ENCODE data around the gene MACO1.
"Not testable (repeated sequence)": the region's sequence is repeated elsewhere in the genome, so short reads cannot be mapped to it uniquely, and the experiment has no call there.

The MACO1 gene

DNA sequence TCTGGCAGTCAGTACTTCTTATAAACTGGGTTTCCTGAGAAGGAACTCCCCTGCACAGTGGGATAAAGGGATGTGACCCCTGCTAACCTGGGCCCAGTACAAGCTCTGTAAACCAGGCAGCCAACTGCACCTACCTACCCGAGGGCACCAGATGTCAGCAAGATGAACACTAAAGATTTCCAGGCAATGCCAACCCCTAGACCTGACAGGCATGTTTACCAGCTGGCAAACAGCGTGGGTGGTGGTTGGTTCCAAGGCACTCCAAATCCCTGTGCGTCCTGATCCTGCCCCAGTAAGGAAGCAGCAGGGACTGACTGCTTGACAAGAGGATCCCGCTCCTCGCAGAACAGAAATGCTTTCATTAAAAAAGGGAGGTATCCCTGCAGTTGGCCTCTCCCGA is 7.5 kb upstream of the MACO1 start:
- DNase-seq (ENCODE audit: low read depth): not testable (repeated sequence)

DNA sequence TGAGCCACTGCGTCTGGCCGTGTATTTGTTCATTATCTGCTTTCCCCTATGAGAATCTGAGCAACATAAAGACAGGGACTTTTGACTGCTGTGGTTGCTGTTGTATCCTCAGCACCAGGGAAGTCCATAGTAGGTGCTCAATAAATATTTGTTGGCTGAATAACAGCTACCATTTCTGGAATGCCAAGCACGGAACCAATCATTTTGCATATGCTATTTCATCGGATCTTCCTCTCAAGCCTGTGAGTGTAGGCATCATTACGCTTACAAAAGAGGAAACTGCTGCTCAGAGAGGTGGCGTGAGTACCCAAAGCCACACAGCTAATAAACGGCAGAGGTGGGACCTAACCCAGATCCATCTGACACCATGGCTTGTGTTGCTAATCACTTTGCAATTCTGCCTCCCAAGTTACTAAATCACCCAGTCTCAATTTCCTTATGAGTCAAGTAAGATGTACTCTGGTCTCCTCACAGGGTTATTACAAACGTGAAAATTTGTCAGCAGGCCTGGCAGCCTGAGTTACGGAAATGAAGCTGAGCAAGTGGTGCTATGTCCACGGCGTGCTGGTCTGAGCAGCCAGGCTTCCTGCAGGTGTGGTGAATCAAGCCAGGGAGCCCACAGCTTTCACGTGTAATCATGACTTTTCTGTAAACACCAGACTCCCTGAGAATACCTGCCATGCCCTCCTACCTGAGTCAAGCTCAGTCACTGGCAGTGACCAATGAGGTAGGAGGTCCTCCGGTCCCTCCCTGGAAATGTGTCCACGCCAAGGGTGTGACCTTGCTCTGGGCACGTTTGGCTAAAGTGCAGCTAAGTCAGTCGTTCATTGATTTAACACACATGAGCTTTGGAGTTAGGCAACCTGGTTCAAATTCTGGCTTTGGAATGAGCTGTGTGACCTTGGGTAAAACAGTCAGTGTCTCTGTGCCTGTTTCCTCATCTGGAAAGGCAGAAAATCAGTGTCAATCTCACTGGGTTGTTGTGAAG is 5.3 kb upstream of the MACO1 start:
- DNase-seq (ENCODE audit: low read depth): no peak

DNA sequence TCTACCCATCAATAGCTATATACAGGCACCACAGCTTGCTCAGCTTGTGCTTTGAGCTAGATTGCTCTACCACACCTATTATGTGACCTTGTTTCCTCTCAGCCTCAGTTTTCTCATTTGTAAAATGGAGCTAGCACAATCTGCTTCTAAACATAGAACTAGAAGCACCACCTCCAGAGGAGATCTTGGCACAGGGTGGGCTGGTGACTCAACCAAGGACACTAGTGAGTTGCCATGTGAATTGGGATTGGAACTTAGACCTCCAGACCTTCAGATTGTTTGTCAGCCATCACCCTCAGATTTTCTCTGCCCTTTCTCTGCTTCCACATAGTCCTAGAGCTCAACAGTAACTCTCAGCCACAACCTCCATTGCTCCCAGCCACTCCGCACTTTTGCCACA is 3.0 kb upstream of the MACO1 start:
- DNase-seq (ENCODE audit: low read depth): no peak

DNA sequence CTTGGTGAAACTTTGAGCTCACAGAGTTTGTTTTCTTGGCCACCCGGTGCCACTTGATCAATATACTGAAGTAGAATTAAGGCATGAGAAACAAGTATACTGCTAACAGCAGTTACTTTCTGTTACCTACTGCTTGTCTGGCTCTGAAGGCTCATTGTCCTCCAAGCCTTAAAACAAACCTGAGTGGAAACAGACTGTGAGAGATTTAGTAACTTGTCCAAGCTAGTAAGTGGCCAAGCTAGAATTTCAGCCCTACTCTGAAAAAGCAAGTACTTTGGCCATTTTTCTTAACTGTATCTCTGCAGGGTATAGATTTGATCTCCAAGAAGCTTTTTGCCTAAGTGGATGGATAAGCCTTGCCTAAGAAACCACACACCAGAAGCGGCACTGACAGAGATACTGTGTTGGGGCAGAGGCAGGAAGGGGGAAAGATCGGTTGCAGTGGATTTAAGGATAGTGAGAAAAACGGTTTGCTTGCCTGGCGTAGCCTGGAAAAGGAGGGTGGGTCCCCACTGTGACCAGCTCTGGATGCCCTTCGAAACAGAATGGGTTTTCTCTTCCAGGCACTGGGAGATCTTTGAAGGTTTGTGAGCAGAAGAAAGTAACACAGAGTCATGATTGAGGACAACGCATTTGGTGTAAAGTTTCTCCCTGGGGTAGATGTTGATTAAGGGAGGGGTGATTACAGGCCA is 2.1 kb upstream of the MACO1 start:
- no peak for DNase-seq (ENCODE audit: low read depth)

DNA sequence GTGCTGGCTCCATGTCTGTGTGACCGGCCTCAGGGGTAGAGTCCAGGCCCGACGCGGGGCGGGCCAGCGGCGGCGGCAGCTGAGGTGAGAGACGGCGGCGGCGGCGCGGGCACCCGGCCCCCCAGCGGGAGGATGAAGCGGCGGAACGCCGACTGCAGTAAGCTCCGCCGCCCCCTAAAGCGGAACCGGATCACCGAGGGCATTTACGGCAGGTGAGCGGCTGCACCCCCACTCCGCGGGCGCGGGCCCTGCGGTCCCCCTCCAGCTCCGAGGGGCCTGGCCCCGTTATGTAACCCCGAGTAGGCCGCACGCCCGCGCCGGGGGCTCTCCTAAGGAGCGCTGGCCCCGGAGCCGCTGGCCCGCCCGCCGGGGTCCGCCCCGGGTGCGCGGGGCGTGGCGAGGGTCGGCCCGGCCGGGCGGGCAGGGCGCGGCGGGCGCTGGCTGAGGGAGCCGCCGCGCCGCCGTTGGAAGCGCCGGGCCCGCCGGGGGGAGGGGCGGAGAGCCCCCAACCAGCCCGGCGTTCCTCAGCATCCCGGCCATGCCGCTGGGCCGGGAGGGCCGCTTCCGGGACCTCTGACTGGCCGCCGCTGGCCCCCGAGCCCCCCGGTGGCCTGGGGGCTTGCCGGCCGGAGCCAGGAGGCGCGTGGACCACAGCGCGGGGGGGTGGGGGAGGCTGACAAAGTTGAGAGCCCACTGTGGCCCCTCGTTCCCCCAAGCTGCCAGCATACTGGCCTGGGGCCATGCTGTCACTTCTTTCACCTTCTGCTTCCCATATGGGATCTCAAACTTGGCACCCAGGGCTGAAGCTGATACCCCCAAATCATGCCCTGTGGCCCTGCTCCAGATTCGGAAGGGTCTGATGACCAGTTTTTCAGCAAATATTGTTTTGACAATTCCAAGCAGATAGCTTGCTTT is 527 bp downstream of the MACO1 start:
- no peak for DNase-seq (ENCODE audit: low read depth)

DNA sequence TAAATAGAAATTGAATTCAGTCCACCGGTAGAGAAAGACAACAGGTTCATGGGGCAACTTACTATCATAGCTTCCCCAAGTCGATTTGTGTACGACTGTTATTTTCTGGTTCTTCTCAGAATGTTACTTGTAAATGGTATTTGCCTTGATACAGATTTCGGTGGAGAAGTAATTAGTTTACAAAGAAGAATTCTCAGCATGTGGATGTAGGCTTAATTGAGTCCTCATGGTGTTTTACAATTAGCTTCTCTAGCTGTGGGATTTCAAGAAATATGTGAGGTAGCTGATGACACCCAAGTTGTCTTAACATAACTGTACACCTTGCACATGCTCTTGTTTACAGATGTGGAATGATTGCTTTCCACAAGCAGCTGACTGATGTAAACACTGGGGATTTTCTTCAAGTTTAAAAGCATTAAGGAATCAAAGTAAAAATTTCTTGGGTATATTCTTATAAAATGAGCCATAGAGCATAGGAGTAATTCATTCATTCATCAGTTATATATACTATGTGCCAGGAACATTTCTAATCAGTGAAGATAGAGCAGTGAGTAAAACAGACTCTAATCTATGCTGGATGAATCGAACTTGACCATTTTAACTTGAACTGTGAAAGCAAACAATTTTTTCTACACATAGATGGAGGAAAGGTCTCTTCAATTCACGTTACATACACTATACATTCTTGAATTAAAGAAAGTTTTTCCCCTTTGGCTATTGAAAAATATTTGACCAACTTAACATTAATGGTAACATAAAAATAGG is 1.4 kb downstream of the MACO1 start:
- no peak for DNase-seq (ENCODE audit: low read depth)

DNA sequence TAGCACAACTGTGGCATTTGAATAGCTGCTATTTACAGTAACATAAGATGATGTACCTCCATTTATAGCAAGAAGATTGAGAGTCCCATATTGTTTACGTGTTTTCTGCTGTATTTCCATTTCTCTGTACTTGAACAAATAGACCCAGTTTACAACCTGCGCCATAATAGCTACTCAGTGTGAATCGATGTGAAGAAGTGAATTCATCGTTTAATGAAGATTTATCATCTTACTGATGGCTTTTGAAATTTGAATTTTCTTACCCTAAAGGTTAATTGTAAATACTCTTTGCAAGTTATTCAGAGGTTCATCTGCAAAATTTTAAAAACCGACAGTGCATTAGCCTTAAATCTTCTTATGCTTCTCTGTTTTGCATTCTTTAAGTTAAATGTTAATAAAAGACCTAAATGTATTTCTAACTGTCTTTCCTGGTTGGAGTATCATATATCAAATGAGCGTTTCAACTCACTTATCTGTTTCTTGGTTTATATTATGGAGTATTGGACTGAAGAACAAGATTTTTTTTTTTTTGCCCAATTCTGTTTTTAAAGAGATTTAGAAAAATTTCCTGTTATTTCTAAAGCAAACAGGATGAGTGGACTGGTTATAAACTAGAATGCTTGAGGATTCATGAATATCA is 2.2 kb downstream of the MACO1 start:
- DNase-seq (ENCODE audit: low read depth): no peak

DNA sequence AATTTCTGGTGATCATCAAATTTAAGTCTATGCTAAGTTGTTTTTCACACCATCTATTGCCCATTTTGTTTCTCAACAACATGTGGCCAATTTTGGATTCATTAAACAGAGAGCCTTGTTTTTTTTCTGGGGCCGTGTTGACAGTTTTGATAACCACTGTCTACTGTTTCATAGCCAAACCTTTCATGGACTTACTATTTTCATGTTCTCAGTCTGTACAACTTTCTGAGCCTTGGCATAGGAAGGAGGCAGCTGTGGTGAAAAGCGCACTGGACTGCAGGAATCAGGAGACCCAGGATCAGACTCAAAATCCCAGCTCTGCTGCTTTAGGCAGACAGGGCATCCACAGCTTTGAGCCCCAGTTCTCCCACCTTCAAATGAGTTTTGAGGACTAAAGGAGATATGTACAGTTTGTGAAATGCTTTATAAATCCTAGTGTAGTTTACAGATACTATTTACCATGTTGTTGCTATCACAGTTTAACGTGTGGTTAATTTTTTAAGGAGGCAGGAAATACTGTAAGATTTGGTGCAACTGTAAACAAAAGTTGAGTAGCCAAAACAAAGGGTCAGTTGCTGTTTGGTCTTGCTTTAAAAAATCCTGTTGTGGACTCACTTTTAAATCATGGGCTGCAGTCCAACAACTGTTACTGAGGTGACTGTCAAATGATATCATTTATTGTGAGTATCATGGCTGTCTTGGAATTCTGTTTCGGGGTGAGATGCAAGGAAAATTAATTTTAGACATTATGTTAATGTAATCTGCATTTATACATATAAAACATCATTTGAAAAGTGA is 2.9 kb downstream of the MACO1 start:
- no peak for DNase-seq (ENCODE audit: low read depth)

DNA sequence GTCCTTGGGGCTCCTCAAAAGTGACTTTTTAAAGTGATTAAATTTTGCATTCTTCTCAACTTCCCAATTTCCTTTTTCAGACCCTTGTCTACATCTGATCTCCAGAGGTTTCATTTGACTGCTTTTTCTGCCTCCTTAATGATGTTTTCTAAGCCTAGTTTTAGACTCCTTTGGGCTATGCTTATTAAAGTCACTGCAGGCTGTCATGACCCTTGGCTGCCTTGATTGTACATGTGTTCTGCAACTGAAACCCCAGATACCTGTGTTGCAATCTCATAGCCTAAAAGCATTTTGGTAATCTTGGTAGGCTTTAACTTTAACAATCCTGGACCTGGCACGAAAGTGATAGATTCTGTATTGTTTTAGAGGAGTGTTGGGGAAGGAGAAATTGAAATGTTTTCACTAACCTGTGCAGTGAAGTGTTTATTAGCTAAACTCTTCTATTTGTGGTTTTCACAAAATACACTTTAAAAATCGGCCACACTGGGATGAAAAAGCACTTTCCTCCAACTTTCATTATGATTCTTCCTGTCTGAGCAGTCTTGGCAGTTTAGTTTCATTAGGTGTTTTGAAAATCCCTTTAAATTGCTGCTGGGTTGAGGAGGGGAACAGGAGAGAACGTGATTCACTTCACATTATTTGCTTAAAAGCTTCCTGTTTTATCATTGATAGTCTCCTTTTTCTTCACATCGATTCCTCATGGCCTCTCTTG is 4.9 kb downstream of the MACO1 start:
- no peak for DNase-seq (ENCODE audit: low read depth)

DNA sequence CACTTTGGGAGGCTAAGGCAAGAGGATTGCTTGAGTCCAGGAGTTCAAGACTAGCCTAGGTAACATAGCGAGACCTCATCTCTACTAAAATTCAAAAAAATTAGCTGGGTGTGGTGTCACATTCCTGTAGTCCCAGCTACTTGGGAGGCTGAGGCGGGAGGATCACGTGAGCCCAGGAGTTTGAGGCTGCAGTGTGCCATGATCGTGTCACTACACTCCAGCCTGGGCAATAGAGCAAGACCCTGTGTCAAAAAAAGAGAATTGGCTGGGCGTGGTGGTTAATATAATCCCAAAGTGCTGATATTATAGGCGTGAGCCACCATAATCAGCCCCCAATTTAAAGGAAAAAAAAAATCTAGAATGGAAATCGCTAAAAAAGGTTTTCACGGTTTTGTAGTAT is 7.0 kb downstream of the MACO1 start:
- DNase-seq (ENCODE audit: low read depth): no peak

DNA sequence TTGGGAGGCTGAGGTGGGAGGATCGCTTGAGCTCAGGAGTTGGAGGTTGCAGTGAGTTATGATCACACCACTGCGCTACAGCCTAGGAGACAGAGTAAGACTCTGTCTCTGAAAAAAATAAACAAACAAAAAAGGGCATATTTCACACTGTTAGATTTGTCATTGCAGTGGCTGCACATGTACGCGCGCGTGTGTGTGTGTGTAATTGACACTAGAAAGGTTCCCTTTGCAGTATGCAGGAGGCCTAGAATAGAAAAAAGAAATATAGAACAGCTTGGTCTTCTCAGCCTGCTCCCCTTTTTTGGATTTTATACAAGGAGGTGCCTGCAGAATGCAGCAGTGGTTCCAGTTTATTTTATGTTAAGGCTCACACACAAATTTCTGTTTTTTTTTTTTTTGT is 8.6 kb downstream of the MACO1 start:
- no peak for DNase-seq (ENCODE audit: low read depth)

DNA sequence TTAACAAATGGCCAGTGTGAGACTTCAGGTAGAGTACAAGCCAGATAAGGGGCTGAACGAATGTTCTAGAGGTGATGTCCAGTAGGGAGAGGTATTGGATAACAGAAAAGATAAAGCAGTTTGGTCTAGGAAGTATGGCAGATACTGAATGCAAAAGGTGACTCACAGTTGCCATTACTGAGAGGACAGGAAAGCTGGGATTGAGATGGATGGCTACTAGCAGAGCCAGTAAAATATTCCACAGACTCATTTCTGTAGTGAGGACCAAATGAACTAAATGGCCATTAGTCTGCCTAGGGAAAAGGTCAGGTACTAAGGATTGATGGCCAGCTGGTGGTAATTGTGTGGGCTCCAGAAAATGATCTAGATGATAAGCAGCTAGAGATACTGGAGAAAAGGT is 11.5 kb downstream of the MACO1 start:
- DNase-seq (ENCODE audit: low read depth): no peak

DNA sequence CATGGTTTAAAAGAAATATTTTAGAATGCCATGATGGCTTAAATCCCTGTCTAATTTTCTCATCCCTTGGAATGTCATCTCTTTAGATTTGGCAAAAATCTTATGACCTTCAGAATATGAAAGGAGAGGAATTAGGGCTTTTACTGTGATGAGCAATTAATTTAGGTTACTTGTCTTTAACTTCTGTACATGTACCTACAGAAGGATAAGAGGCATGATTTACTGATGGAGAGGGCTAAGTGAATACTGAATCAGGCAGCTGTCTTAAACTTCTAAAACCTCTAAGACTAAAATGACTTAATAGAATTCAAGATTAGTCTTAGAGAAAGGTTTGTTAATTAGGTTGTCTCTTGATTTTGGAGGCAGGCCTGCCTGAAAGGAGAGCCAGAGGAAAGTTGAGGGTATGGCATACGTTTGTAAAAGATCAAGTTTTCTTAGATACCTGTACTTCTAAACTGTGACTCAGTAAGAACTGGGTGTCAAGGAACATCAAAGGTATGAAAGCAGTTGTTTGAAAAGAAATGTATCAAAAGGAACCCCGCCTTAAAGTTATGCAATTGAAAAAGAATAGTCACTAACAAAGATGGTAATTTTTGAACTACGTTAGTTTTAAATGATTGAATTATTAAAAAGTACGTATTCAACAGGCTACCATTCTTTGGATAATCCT is 12.5 kb downstream of the MACO1 start:
- no peak for DNase-seq (ENCODE audit: low read depth)

DNA sequence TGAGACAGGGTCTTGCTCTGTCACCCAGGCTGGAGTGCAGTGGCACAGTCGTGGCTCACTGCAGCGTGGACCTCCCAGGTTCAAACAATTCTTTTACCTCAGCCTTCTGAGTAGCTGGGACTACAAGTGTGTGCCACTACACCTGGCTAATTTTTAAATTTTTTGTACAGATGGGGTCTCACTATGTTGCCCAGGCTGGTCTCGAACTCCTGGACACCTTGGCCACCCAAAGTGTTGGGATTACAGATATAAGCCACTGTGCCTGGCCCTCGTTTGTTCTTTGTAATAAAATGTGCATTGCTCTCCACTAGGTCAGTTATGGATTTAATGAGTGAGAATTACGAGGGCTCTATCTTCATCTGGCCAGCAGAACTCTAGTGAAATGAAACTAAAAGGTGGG is 13.9 kb downstream of the MACO1 start:
- DNase-seq (ENCODE audit: low read depth): not testable (repeated sequence)

DNA sequence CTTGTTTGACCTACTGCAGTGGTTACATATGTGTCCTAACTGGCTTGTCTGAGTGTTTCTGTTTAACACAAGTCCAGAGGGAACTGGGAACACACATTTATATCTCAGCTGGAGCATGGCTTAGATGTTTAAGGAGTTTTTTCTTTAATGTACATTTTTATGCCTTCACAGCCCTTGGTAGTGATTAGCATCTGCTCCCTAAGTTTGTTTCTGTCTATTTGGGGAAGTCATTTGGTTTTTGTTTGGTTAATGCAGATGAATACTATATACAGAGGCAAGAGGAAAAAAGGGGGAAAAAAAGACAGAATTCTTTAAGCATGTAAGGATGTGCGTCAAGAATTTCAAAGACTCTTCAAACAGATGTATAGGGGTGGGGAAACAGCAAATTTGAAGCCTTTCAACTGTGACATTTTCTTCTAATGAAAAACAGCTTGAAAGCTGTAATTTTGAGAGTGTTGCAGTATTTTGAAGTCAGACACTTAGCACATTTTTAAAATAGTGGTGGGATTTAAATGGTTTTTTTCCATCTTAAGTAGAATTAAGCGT is 15.4 kb downstream of the MACO1 start:
- no peak for DNase-seq (ENCODE audit: low read depth)

DNA sequence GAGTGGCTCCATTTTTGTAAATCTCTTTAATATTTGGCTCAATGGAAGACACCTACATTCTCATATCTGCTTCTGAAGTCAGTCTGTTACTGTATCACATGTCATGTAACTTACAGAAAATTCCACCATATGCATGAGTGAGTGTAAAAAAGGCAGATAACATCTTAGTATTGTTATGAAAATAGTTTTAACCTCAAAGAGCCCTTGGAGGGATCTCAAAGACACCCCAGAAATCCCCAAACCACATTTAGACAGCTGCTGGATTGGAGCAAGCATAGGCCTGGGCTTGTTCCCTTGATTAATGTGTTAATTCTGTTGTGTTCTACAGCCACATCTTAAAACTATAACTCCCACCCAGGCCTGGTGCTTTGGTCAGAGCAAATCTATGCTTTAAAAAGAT is 16.9 kb downstream of the MACO1 start:
- no peak for DNase-seq (ENCODE audit: low read depth)

DNA sequence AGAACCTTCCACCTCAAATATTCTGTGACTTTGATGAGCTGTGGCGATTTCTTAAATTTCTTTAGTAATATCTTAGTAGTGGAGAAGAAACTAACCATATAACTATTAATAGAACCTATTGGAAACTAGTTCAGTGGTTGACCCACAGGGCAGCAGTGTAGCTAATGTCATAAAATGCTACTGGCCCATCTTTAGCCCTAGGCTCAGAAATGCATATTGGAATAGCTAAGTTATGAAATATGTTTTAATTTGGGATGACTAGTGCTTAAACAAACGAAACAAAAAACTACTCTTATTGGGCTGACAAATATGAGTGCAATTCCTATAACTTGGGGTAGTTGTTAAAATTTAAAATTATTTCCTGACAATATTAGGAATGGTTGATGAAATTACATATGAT is 20.2 kb downstream of the MACO1 start:
- no peak for DNase-seq (ENCODE audit: low read depth)

DNA sequence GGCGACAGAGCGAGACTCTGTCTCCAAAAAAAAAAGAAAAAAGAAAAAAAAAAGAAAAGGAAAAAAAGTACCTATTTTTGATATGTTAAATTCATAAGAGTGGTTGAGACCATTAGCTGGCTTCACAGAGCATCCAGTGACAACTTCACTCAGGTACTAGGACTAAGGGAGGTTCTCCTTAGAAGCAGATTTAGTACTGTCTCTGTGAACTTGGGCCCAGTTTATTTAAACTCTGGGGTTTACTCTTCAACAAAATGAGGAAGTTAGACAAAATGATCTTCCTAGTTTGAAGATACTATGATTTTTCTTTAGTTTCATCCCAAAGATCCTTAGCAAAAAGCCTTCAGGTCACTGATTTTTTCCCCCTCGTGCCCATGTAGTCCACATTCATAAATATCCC is 21.2 kb downstream of the MACO1 start:
- DNase-seq (ENCODE audit: low read depth): no peak

DNA sequence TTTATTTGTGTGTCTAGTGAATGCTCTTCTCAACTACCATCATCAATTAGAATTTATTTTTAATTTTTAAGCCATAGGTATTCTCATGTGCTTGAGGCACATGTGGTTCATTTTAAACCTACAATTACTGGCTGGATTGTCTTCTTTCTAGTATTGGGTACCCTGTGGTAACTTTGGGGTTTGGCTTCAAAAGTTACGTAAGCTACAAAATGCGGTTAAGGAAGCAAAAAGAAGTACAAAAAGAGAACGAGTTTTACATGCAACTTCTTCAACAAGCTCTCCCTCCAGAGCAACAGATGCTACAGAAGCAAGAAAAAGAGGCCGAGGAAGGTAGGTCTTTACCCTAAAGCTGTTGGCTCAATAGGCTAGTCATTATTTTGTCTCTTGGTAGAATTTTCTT is 25.8 kb downstream of the MACO1 start:
- DNase-seq (ENCODE audit: low read depth): no peak
